GM19324 (cell line): Measurements from ENCODE around the gene TSPAN15.

Experiments used
- ATAC-seq: cut with Tn5 transposase; IDR thresholded peaks from one replicate; pipeline ENCODE4 v1.9.1; 2021; ENCODE audit warnings: mild to moderate bottlenecking, moderate library complexity; ENCODE audit not compliant: unreplicated experiment, low FRiP score

Gene TSPAN15

GRCh38 chr10:69416695-69417094 is 34.6 kb upstream of the TSPAN15 start, which contains the start of gene TACR2:
TACR2 (minus strand) TSS chr10:69416918; CDS start chr10:69416323, 595 bp downstream.
- no peak for ATAC-seq

- ATAC-seq: no peak
Observed at GRCh38 chr10:69417542-69417941, 33.7 kb upstream of the TSPAN15 start.

- ATAC-seq: no peak
Observed at GRCh38 chr10:69418052-69418752, 33.1 kb upstream of the TSPAN15 start.

- no peak for ATAC-seq
Observed at GRCh38 chr10:69419096-69419743, 32.0 kb upstream of the TSPAN15 start.

GRCh38 chr10:69419744-69420126 is 31.5 kb upstream of the TSPAN15 start:
- no peak for ATAC-seq

DNA sequence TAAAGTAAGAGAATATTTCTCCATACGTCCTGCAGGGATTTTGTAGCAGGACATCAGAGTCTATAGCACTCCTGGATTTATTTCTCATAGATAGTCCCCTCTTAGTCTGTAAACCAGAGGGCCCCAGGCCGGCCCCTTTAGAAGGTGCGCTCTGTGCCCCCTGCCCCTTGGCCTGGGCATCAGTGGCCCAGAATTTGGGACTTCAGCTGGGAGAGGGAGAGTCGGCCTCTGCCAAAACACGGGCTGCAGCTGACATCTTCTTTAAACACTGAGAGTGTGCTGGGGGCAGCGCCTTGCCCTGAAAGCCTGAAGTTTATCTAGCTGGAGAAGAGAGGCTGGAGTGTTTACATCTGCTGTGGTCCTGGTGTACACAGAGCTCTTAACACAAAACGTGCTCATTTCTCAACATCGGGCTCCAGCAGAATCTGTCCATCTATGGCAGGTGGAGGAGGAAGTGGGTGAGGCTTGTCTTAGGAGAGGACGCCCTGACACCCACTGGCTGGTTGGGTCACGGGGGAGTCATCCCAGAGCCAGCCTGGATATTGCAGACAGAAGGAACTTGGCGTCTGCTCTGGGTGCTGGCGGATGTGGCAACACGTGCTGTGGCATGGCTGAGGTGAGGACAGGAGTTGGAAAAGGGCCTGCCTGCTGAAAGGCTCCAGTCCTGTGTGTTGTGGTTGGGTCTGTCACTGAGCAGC is 29.5 kb upstream of the TSPAN15 start:
- no peak for ATAC-seq

GRCh38 chr10:69422676-69423075 is 28.6 kb upstream of the TSPAN15 start:
- no peak for ATAC-seq

GRCh38 chr10:69425041-69425440 is 26.2 kb upstream of the TSPAN15 start:
- no peak for ATAC-seq

DNA sequence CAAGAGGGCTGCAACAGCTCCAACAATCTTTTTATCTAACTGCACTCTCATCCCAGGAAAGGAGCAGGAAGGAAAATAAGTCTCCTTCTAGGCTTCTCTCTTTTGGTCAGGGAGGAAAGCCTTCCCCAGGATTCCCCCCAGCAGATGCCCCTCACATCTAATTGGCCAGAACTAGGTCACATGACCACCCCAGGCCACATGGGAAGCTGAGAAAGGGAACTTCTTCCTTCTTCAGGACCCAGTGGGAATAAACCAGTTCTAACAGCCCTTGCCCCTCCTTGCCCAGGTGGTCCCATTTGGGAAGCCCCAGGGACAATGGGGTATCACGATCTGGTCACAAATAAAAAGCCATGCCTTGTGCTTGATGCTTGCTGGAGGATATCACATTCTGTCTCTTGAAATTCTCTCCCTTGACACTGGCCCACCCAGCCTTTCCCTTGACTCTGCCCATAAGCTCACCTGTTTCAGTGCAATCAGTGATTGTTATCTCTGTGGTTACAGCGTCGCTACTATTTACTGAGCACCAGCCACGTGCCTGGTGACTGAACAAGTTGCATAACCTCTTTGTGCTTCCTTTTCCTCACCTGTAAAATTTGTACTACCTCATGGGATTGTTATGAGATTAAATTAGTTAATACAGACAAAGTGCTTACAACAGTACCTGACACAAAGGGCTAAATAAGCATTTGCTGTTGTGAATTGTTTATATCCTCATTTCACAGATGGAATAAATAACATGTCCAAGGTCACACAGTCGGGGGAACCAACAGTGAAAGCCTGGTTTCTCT is 25.6 kb upstream of the TSPAN15 start:
- ATAC-seq: no peak

GRCh38 chr10:69426376-69426727 is 24.9 kb upstream of the TSPAN15 start:
- no peak for ATAC-seq

- no peak for ATAC-seq
Observed at GRCh38 chr10:69428165-69428564, 23.1 kb upstream of the TSPAN15 start.

- no peak for ATAC-seq
Observed at GRCh38 chr10:69434169-69434568, 17.1 kb upstream of the TSPAN15 start.

DNA sequence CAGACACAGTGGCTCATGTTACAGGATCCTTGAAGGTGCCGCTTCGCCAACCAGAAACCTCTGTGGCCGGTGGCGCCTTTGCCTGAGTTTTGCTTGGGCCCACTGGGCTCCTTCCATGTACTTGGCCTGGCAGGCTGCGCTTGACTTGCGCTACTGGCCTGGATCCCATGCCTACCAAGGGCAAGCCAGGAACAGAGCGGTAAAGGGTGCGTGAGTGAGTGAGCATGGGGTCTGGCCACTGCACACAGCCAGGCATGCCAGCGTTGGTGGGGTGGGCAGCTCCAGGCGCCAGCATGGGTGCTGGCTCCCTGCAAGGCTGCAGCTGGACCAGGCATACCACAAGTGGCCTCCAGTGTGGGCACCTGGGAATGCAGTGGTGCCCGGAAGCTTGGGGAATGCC is 16.3 kb upstream of the TSPAN15 start:
- ATAC-seq: no peak

DNA sequence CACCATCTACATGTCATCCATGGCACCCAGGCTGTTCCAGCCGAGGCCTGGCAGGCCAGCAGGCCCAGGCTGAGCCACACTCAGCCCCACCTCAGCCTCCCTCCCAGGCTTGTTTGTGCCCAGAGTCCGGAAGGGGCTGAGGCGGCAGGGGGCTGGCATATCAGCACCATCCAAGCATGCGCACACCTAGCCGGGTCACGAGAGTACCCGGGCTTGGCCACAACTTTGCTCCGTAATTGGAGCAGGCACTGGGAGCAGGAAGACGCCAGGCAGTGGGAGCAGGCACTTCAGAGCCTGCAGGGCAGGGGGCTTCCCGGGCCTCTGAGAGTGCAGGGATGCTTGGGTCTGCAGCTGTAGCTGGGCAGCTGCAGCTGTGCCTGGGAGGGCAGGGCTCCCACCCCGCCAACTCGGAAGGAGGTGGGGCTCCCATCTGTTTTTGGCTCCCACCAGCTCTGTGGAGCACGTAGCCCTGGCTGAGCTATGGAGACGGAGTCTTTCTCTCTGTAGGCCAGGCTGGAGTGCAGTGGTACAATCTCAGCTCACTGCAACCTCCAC is 15.2 kb upstream of the TSPAN15 start:
- no peak for ATAC-seq

DNA sequence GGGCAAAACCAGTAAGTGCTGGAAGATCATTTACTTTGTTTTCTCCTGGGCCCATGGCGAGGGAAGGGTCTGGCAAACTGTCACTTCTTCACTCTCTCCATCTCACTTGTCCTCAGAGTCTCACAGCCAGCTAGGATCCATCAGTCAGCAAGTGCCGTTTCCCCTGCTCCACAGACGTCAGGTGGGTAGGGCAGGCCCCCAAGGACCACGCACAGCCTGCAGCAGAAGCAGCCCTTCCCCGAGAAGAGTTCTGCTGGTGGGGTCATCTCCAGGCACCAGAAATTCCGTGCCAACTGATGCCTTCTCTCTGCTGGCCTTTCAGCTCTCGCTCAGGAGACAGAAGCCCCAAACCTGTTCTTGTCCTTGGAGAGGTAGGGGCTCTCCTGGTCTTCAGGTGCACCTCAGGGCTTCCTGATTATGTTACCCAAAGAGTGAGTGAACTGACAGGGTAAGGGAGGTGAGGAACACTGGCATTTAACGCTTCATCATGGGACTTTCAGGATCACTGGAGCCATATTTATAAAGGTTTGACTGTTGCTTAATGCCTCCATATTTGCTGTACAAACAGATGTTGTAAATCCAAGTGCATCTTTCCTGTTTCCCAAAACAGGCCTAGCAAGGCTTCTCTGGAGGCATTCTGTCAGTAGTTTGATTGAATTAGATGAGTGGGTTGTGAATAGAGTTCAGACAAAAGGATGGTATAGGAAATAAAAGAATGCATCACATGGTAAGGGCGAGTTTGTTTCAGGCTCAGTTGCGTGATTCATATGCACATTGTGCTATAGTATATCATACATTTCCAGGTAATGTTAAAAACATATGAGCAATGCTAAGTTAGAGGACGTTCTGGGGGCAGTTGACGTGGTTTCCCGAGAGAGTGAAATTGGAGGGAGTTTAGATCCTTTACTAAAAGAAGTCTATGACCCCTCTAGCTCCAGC is 13.7 kb upstream of the TSPAN15 start:
- no peak for ATAC-seq

- ATAC-seq: no peak
Observed at GRCh38 chr10:69438536-69439349, 12.5 kb upstream of the TSPAN15 start.

DNA sequence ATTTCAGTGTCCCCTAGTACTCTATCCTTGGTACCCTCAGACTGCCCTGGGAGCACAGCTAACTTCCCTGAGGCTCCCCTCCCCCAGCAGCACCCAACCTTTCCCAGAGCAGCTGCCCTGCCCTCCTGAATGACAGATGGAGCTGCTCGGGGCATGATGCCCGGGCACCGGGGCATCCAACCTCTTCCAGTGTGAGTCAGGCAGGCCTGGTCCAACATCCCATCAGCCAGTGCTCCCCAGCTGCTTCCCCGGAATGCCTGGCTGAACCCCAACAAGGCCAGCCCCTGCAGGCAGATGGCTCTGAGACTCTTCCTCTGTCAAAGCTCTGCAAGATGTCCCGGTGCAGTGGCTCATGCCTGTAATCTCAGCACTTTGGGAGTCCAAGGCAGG is 11.9 kb upstream of the TSPAN15 start:
- ATAC-seq: no peak

DNA sequence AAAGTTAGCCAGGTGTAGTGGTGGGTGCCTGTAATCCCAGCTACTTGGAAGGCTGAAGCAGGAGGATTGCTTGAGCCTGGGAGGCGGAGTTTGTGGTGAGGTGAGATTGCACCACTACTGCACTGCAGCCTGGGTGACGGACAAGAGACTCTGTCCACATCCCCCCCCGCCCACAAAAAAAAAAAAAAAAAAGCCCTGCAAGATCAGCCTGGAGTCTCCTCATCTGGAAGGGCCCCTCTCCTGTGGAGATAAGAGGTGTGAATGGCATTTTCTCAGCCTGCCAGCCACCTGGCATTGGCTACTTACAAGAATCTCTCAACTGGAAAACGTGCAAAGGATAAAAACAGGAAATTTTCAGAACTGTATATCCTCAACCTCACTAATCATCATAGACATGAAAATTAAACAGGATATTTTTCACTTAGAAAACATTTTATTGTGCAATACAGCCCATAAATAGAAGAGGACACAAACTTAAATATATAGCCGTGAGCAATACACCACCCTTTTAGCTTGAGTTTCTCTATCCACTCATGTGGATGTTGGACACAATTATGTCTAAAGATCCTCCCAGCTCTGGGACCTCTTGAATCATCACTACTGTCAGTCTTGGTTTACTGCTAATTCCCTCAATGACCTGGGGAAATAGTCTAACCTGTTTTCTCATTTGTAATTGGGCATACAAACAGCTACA is 11.3 kb upstream of the TSPAN15 start:
- no peak for ATAC-seq
